Urinary bladder (tissue), 4 donors: ENCODE measurements around the gene OR6K2. TPM values are rescaled to one million over a fixed set of nuclear protein-coding genes. Genes with fewer than 3 reads are reported as not detected.

Experiments
- DNase-seq: peaks from one replicate; pipeline ENCODE4 v3.0.0-alpha.2; 2015; ENCODE audit errors: extremely low spot score
- H3K27ac ChIP-seq: one replicate; pipeline ENCODE4 v1.5.1; 2013; ENCODE audit warnings: low read depth, mild to moderate bottlenecking, moderate library complexity
- H3K36me3 ChIP-seq: one replicate; pipeline ENCODE4 v1.6.1; 2013; ENCODE audit warnings: mild to moderate bottlenecking, moderate library complexity; ENCODE audit not compliant: insufficient read depth
- H3K4me1 ChIP-seq: one replicate; pipeline ENCODE4 v1.6.1; 2013; ENCODE audit warnings: mild to moderate bottlenecking, moderate library complexity; ENCODE audit not compliant: insufficient read depth
- H3K4me3 ChIP-seq: one replicate; pipeline ENCODE4 v1.5.1; 2013; ENCODE audit warnings: low read depth, low read length
- WGBS: extraction: QIAGEN DNeasy Blood & Tissue Kit; methylation state at CpG from one replicate; pipeline ENCODE4 v1.1.7; 2013; 5-methylcytosine and 5-hydroxymethylcytosine counted together
- polyA plus RNA-seq: library from polyadenylated mRNA; stranded (reverse); fragments of 200-250 nt; gene quantifications from one replicate; pipeline ENCODE4 v1.2.3, GENCODE V29; 2013
- total RNA-seq: library from RNA; depleted of rRNA; stranded (reverse); fragments of >200 nt; gene quantifications from one replicate; pipeline ENCODE4 v1.2.3, GENCODE V29; 2014
- donor health status: healthy with polysubstance abuse.
- donor health status: healthy.

OR6K2 gene
- total and polyA plus RNA-seq, 2 donors, result not detected

GRCh38 chr1:158654571-158654970 is 45.9 kb downstream of the OR6K2 start:
- no peak overlapping the region for H3K27ac ChIP-seq
- no peaks in the 10 kb centered on the region for H3K4me1 ChIP-seq
- DNase-seq, result no peak
- WGBS, result 70% methylated on average over 6 of the region's 6 CpGs
- no peak overlapping the region for H3K4me3 ChIP-seq
- H3K36me3 ChIP-seq, result no peaks in the 10 kb centered on the region

- Histone ChIP-seq H3K27ac (no peak overlapping the region), H3K4me1 (no peaks in the 10 kb centered on the region), H3K36me3 (no peaks in the 10 kb centered on the region), H3K4me3 (no peak overlapping the region)
- DNase-seq, result no peak
Measured at GRCh38 chr1:158654086-158654485, 46.4 kb downstream of the OR6K2 start.

- Histone ChIP-seq H3K36me3 (no peaks in the 10 kb centered on the region), H3K27ac (no peak overlapping the region), H3K4me3 (no peak overlapping the region), H3K4me1 (no peaks in the 10 kb centered on the region)
- WGBS, result 87% methylated on average over 7 of the region's 7 CpGs
- no peak for DNase-seq
Measured at GRCh38 chr1:158652721-158653334, 47.6 kb downstream of the OR6K2 start.

Other genes with a start within 250 kb of the OR6K2 start
- gene OR10K1, start 238.8 kb downstream of the OR6K2 start, total RNA-seq, result not detected
- not detected for gene OR10K1, start 238.8 kb downstream of the OR6K2 start, polyA plus RNA-seq
- gene OR10R2, start 228.4 kb downstream of the OR6K2 start, total RNA-seq, result not detected
- gene OR10R2, start 228.4 kb downstream of the OR6K2 start, polyA plus RNA-seq, result not detected
- gene OR6Y1, start 146.2 kb downstream of the OR6K2 start, total RNA-seq, result not detected
- not detected for gene OR6Y1, start 146.2 kb downstream of the OR6K2 start, polyA plus RNA-seq
- gene OR6P1, start 130.1 kb downstream of the OR6K2 start, total RNA-seq, result not detected
- gene OR6P1, start 130.1 kb downstream of the OR6K2 start, polyA plus RNA-seq, result not detected
- not detected for gene OR10X1, start 120.8 kb downstream of the OR6K2 start, total RNA-seq
- not detected for gene OR10X1, start 120.8 kb downstream of the OR6K2 start, polyA plus RNA-seq
- not detected for gene OR10Z1, start 95.4 kb downstream of the OR6K2 start, total RNA-seq
- not detected for gene OR10Z1, start 95.4 kb downstream of the OR6K2 start, polyA plus RNA-seq
- gene SPTA1, start 13.9 kb downstream of the OR6K2 start, total RNA-seq, result 3.9 TPM
- gene SPTA1, start 13.9 kb downstream of the OR6K2 start, polyA plus RNA-seq, result 0.06 TPM
- not detected for gene OR6K3, start 20.1 kb upstream of the OR6K2 start, total RNA-seq
- not detected for gene OR6K3, start 20.1 kb upstream of the OR6K2 start, polyA plus RNA-seq
- not detected for gene OR6K6, start 54.1 kb upstream of the OR6K2 start, total RNA-seq
- gene OR6K6, start 54.1 kb upstream of the OR6K2 start, polyA plus RNA-seq, result not detected
- gene OR6N1, start 71.5 kb upstream of the OR6K2 start, total RNA-seq, result not detected
- not detected for gene OR6N1, start 71.5 kb upstream of the OR6K2 start, polyA plus RNA-seq
- not detected for gene OR6N2, start 80.6 kb upstream of the OR6K2 start, total RNA-seq
- not detected for gene OR6N2, start 80.6 kb upstream of the OR6K2 start, polyA plus RNA-seq
- gene MNDA, start 130.7 kb upstream of the OR6K2 start, total RNA-seq, result 9.0 TPM
- 3.2 TPM for gene MNDA, start 130.7 kb upstream of the OR6K2 start, polyA plus RNA-seq
- gene PYHIN1, start 230.9 kb upstream of the OR6K2 start, total RNA-seq, result 0.69 TPM
- 0.49 TPM for gene PYHIN1, start 230.9 kb upstream of the OR6K2 start, polyA plus RNA-seq